GM12878 (cell line): ENCODE data around the gene PSAT1. TPM values are rescaled to one million over a fixed set of nuclear protein-coding genes. Genes with fewer than 3 reads are reported as not detected.

Experiments
- ATAC-seq: fragments of 200-7000 bp; cut with Tn5 transposase; 3 replicates; pipeline ENCODE4 v1.9.1; 2020; ENCODE audit warnings: mild to moderate bottlenecking, moderate library complexity
- Bru-seq: library from RNA; stranded (reverse); fragments of 400-500 nt; gene quantifications from one replicate; lab custom pipeline; 2021; lab: Mats Ljungman, UMichigan
- BruChase-seq, 2 experiments: library from RNA; stranded (reverse); fragments of 400-500 nt; gene quantifications; one replicate each; lab custom pipeline; 2021; lab: Mats Ljungman, UMichigan
- BruUV-seq: library from RNA; stranded (reverse); fragments of 400-500 nt; replicated peaks from 2 replicates; lab custom pipeline; 2021; lab: Mats Ljungman, UMichigan
- CTCF ChIA-PET: fragments of 300-600 bp; sonication (Branson Sonifier 250); formaldehyde crosslinking; extraction: SDS; loops from one replicate; lab custom pipeline; 2021; ENCODE audit warnings: inconsistent platforms; lab: Yijun Ruan, JAX
- POLR2A ChIA-PET: fragments of 350-600 bp; formaldehyde crosslinking; extraction: SDS; loops from one replicate; lab custom pipeline; 2021; ENCODE audit warnings: inconsistent platforms; lab: Charles Lee
- RAD21 ChIA-PET: fragments of 300-600 bp; sonication (Branson Sonifier 250); formaldehyde crosslinking; loops from one replicate; lab custom pipeline; 2023; ENCODE audit warnings: antibody characterized with exemption; ENCODE audit not compliant: unreplicated experiment; lab: Charles Lee
- SMC1A ChIA-PET: fragments of 300-600 bp; sonication (Branson Sonifier 250); formaldehyde crosslinking; loops from one replicate; lab custom pipeline; 2023; ENCODE audit not compliant: unreplicated experiment, uncharacterized antibody; lab: Charles Lee
- DNase-seq: peaks from one replicate; pipeline ENCODE4 v3.0.0-alpha.2; 2011; ENCODE audit warnings: low read depth, low spot score
- FAIRE-seq: peaks from 3 replicates; lab custom pipeline; 2011; peaks lifted over from hg19 to GRCh38; lab: Jason Lieb, UNC
- H2AFZ ChIP-seq: 2 replicates; pipeline ENCODE4 v1.6.0; 2011; ENCODE audit warnings: low read depth, low read length, control low read depth; ENCODE audit not compliant: control insufficient read depth
- H3K27ac ChIP-seq: 2 replicates; pipeline ENCODE4 v1.5.1; 2011; ENCODE audit warnings: control low read depth; ENCODE audit not compliant: control insufficient read depth, insufficient read depth
- H3K27me3 ChIP-seq, 2 experiments: replicated peaks in 1 of 2; 2 replicates each; pipeline versions ENCODE4 v1.6.0 to v1.6.1; 2011; ENCODE audit warnings: low read length in 1 of 2; ENCODE audit not compliant: control insufficient read depth in 2 of 2, insufficient read depth in 2 of 2
- H3K36me3 ChIP-seq, 2 experiments: 2 replicates each; pipeline ENCODE4 v1.5.1; 2011; ENCODE audit warnings: low read length in 1 of 2; ENCODE audit not compliant: control insufficient read depth in 2 of 2, insufficient read depth in 2 of 2
- H3K4me1 ChIP-seq: 2 replicates; pipeline ENCODE4 v1.6.1; 2011; ENCODE audit warnings: mild to moderate bottlenecking, low read length, moderate library complexity, mixed read lengths; ENCODE audit not compliant: control insufficient read depth, insufficient read depth
- H3K4me2 ChIP-seq: 2 replicates; pipeline ENCODE4 v1.6.0; 2011; ENCODE audit warnings: control low read depth; ENCODE audit not compliant: control insufficient read depth, insufficient read depth
- H3K4me3 ChIP-seq: fragments of 200-600 bp; sonication (generic); 2 replicates; pipeline ENCODE4 v1.5.1; 2016
- H3K79me2 ChIP-seq: 2 replicates; pipeline ENCODE4 v1.6.0; 2011; ENCODE audit warnings: low read length; ENCODE audit not compliant: control insufficient read depth, insufficient read depth
- H3K9ac ChIP-seq: 2 replicates; pipeline ENCODE4 v1.8.0; 2011; ENCODE audit warnings: low read length, control low read depth, mixed read lengths; ENCODE audit not compliant: control insufficient read depth, insufficient read depth
- H3K9me3 ChIP-seq: replicated peaks from 3 replicates; pipeline ENCODE4 v1.5.1; 2011; ENCODE audit warnings: mild to moderate bottlenecking, low read length; ENCODE audit not compliant: control insufficient read depth, insufficient read depth
- H4K20me1 ChIP-seq: 2 replicates; pipeline ENCODE4 v1.6.0; 2011; ENCODE audit not compliant: control insufficient read depth, insufficient read depth
- BCL11A ChIP-seq: IDR thresholded peaks from 2 replicates; pipeline ENCODE4 v1.6.1; 2011; ENCODE audit warnings: low read depth, low read length
- BCL3 ChIP-seq: IDR thresholded peaks from 2 replicates; pipeline ENCODE4 v1.6.1; 2011; ENCODE audit warnings: borderline replicate concordance, low read depth, mild to moderate bottlenecking, moderate library complexity, low read length; ENCODE audit not compliant: insufficient read depth, poor library complexity, severe bottlenecking
- DPF2 ChIP-seq: fragments of 450-650 bp; IDR thresholded peaks from 2 replicates; pipeline ENCODE4 v1.6.1; 2017; ENCODE audit warnings: mild to moderate bottlenecking
- EGR1 ChIP-seq, 2 experiments: IDR thresholded peaks; 1 replicate in 1 of 2; 2 replicates in 1 of 2; pipeline ENCODE4 v1.6.1; 2011 to 2012; ENCODE audit warnings: low read depth in 2 of 2, low read length in 2 of 2, borderline replicate concordance in 1 of 2, mild to moderate bottlenecking in 1 of 2, moderate library complexity in 1 of 2
- ESRRA ChIP-seq: IDR thresholded peaks from 2 replicates; pipeline ENCODE4 v1.6.1; 2012; ENCODE audit warnings: mild to moderate bottlenecking, low read length, improper control_type of control experiment
- GABPA ChIP-seq: IDR thresholded peaks from 2 replicates; pipeline ENCODE4 v1.6.1; 2014; ENCODE audit warnings: antibody characterized with exemption, low read depth, mild to moderate bottlenecking, inconsistent platforms
- MYB ChIP-seq: fragments of 150-350 bp; IDR thresholded peaks from 2 replicates; pipeline ENCODE4 v1.6.1; 2014; ENCODE audit warnings: mild to moderate bottlenecking, low read depth, low read length, borderline replicate concordance
- PAX8 ChIP-seq: fragments of 450-650 bp; IDR thresholded peaks from 2 replicates; pipeline ENCODE4 v1.6.1; 2017; ENCODE audit warnings: mild to moderate bottlenecking, moderate library complexity
- POLR2AphosphoS5 ChIP-seq: IDR thresholded peaks from 2 replicates; pipeline ENCODE4 v1.6.1; 2011; ENCODE audit warnings: mild to moderate bottlenecking, low read length, inconsistent platforms
- POU2F2 ChIP-seq: IDR thresholded peaks from 3 replicates; pipeline ENCODE4 v1.6.1; 2011; ENCODE audit warnings: low read depth, mild to moderate bottlenecking, low read length, borderline replicate concordance
- RFX5 ChIP-seq: IDR thresholded peaks from 2 replicates; pipeline ENCODE4 v1.6.1; 2011; ENCODE audit warnings: low read depth, low read length, improper control_type of control experiment
- RUNX3 ChIP-seq: IDR thresholded peaks from 2 replicates; pipeline ENCODE4 v1.6.1; 2012; ENCODE audit warnings: low read length, inconsistent platforms
- TCF12 ChIP-seq: IDR thresholded peaks from 2 replicates; pipeline ENCODE4 v1.6.1; 2011; ENCODE audit warnings: low read depth, mild to moderate bottlenecking, low read length
- ZSCAN29 ChIP-seq: fragments of 450-650 bp; IDR thresholded peaks from 2 replicates; pipeline ENCODE4 v1.6.1; 2017; ENCODE audit warnings: mild to moderate bottlenecking, moderate library complexity
- WGBS: methylation state at CpG from one replicate; pipeline ENCODE4 v1.1.6; 2016; ENCODE audit warnings: low lambda C conversion rate; ENCODE audit not compliant: insufficient replicate concordance, insufficient coverage; ENCODE audit errors: missing lambda C conversion rate; 5-methylcytosine and 5-hydroxymethylcytosine counted together
- in situ Hi-C: fragments of 300-500 bp; cut with MboI; formaldehyde crosslinking; loops from 9 replicates; pipeline ENCODE4 v1.14.3; 2018; ENCODE audit warnings: mixed read lengths
- intact Hi-C: fragments of 100-400 bp; cut with micrococcal nuclease; formaldehyde crosslinking; loops from one replicate; pipeline ENCODE4 v1.14.2; 2022; ENCODE audit not compliant: unreplicated experiment
- long read RNA-seq, 2 experiments: library from polyadenylated mRNA; unstranded; transcript quantifications; one replicate each; pipeline ENCODE4 v2.0.0, GENCODE V29; 2019 to 2020
- polyA minus RNA-seq, 3 experiments: library from RNA; depleted of rRNA, polyadenylated mRNA; stranded (reverse); fragments of >200 nt; gene quantifications; 2 replicates each; pipeline ENCODE4 v1.2.3, GENCODE V29; 2011
- polyA plus RNA-seq, 11 experiments: library from polyadenylated mRNA; depleted of rRNA in 4 of 11; unstranded in 6 of 11; stranded (reverse) in 5 of 11; fragments of >200 nt; fragmentation: Nextera tagmentation in 4 of 11; fragmentation: Illumina TruSeq in 1 of 11; extraction: Ambion mirVana in 4 of 11; extraction: Trizol in 1 of 11; gene quantifications; 1 replicate in 1 of 11; 2 replicates in 10 of 11; pipeline versions ENCODE4 v1.2.1 to v1.2.3, GENCODE V29; 2011 to 2016; ENCODE audit warnings: inconsistent platforms in 2 of 11, missing spikeins in 2 of 11, low read depth in 1 of 11
- total RNA-seq, 4 experiments: library from RNA; depleted of rRNA in 3 of 4; stranded (reverse); fragments of >200 nt in 3 of 4; fragmentation: Illumina TruSeq in 1 of 4; extraction: Trizol in 1 of 4; gene quantifications; 2 replicates each; pipeline versions ENCODE4 v1.2.1 to v1.2.3, GENCODE V29; 2013 to 2021
- TF ChIP-seq, protein P1 (sequence below): fragments of 450-650 bp; IDR thresholded peaks from 2 replicates; pipeline ENCODE4 v1.6.1; 2014; ENCODE audit warnings: mild to moderate bottlenecking

Gene PSAT1
- total RNA-seq (2013; cell fraction: nucleolus; rRNA removed), result 3.0 TPM in 2 replicates
- total RNA-seq (2014; rRNA removed) (35.1 and 46.7 TPM in 2 replicates), total RNA-seq (2014; rRNA removed; fragmentation: Illumina TruSeq; extraction: Trizol) (35.3 and 36.7 TPM in 2 replicates), total RNA-seq (2021) (44.5 and 47.2 TPM in 2 replicates), polyA plus RNA-seq (2011; rRNA removed) (50.3 and 75.5 TPM in 2 replicates), polyA plus RNA-seq (2014; fragmentation: Illumina TruSeq; extraction: Trizol) (55.1 and 59.2 TPM in 2 replicates), polyA plus RNA-seq (2014; fragmentation: Nextera tagmentation; extraction: Ambion mirVana) (10 to 100 TPM; 53.6 to 70.2 TPM), polyA plus RNA-seq (2014; rRNA removed) (39.4 and 46.0 TPM in 2 replicates), polyA plus RNA-seq (2016; fragmentation: Nextera tagmentation; extraction: Ambion mirVana) (100 to 1,000 TPM; 122 to 126 TPM), polyA minus RNA-seq (2011; rRNA and poly(A)+ RNA removed) (32.3 and 34.3 TPM in 2 replicates), Bru-seq, nascent RNA (percentile 73 among the genes with signal in this experiment), BruChase-seq, experiment 1, labeled RNA remaining after a 6-hour chase (percentile 75 among the genes with signal in this experiment), BruChase-seq, experiment 2, labeled RNA remaining after a 2-hour chase (percentile 75 among the genes with signal in this experiment)
- polyA plus RNA-seq (2011; ENCODE audit: low read depth), result 18.1 TPM
- polyA plus RNA-seq (2011; cell fraction: cytosol; rRNA removed), result 34.1 and 34.8 TPM in 2 replicates
- 20.9 and 29.5 TPM in 2 replicates for polyA plus RNA-seq (2011; cell fraction: nucleus; rRNA removed)
- 19.1 and 28.6 TPM in 2 replicates for polyA plus RNA-seq (2012)
- 19.6 and 24.2 TPM in 2 replicates for polyA minus RNA-seq (2011; cell fraction: cytosol; rRNA and poly(A)+ RNA removed)
- polyA minus RNA-seq (2011; cell fraction: nucleus; rRNA and poly(A)+ RNA removed), result 7.5 and 9.4 TPM in 2 replicates
- long read RNA-seq, experiment 1, transcript PSAT1-202 (9 exons, 2,188 nt), result major isoform, 123 of 136 reads
- long read RNA-seq, experiment 1, partial matches to known transcripts, result 6 of 136 reads
- long read RNA-seq, experiment 1, other reads (novel, unspliced or antisense), result 3 of 136 reads
- long read RNA-seq, experiment 2, transcript PSAT1-201 (8 exons, 1,411 nt), result minor isoform, 31 of 615 reads
- long read RNA-seq, experiment 2, transcript PSAT1-202 (9 exons, 2,188 nt), result major isoform, 537 of 615 reads
- long read RNA-seq, experiment 2, partial matches to known transcripts, result 30 of 615 reads
- long read RNA-seq, experiment 2, other reads (novel, unspliced or antisense), result 17 of 615 reads

- Histone ChIP-seq H3K4me2 (peak within 1 kb of the TSS; percentile 91), H3K9ac (peak within 1 kb of the TSS; percentile 81), H3K27me3 (no peaks in the 10 kb centered on the region), H4K20me1 (no peaks in the 10 kb centered on the region), H3K36me3 (no peaks in the 10 kb centered on the region; a peak in 1 of 4 replicates), H3K79me2 (peaks cover 14% of the 10 kb centered on the region), H3K27ac (peak within 1 kb of the TSS; percentile 69), H3K4me1 (peaks cover 7% of the 10 kb centered on the region), H3K9me3 (no peaks in the 10 kb centered on the region), H2AFZ (peak within 1 kb of the TSS; percentile 97), H3K4me3 (peak within 1 kb of the TSS; percentile 83)
- POLR2A ChIA-PET, result interaction anchor here (0.9 to 1.2 kb wide), 2 partner anchors 24 to 31 kb away, joined by 3 read pairs; no protein-coding TSS in a partner anchor
- peak; percentile 98 for ATAC-seq
- RAD21 ChIA-PET, result interaction anchor here (0.6 to 2.4 kb wide), 2 partner anchors 39 to 176 kb away, joined by 3 to 5 read pairs; no protein-coding TSS in a partner anchor
- intact Hi-C loops, result loop anchor here (2.0 kb wide), 1 partner anchor 60 kb away; the partner anchor contains the start of gene CEP78
- FAIRE-seq, result peak; percentile 78
- 2% methylated on average over 70 of the region's 76 CpGs for WGBS
- CTCF ChIA-PET, result interaction anchor here (0.7 to 1.6 kb wide), 2 partner anchors 39 to 72 kb away, joined by 3 to 10 read pairs; no protein-coding TSS in a partner anchor
- SMC1A ChIA-PET, result interaction anchor here (0.7 to 1.6 kb wide), 5 partner anchors 18 to 539 kb away, joined by 3 to 4 read pairs (median 4); no protein-coding TSS in a partner anchor
- BruUV-seq, result TSS peak; percentile 43
- peak; percentile 72 for DNase-seq
- in situ Hi-C loops, result no loop called here
- no peak for TF ChIP-seq ZSCAN29
- TF ChIP-seq, protein P1, sequence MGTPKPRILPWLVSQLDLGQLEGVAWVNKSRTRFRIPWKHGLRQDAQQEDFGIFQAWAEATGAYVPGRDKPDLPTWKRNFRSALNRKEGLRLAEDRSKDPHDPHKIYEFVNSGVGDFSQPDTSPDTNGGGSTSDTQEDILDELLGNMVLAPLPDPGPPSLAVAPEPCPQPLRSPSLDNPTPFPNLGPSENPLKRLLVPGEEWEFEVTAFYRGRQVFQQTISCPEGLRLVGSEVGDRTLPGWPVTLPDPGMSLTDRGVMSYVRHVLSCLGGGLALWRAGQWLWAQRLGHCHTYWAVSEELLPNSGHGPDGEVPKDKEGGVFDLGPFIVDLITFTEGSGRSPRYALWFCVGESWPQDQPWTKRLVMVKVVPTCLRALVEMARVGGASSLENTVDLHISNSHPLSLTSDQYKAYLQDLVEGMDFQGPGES, result peak; percentile 76; the same call in 1 of the 2 replicates
- no peak for TF ChIP-seq ESRRA
- TF ChIP-seq RUNX3, result peak; percentile 55
- peak; percentile 49; the same call in 1 of the 2 replicates for TF ChIP-seq POLR2AphosphoS5
- no peak for TF ChIP-seq PAX8
- no peak for TF ChIP-seq BCL11A
- no peak for TF ChIP-seq MYB
- peak; percentile 78; the same call in 1 of the 2 replicates for TF ChIP-seq RFX5
- no peak for TF ChIP-seq BCL3
- TF ChIP-seq TCF12, result 0 out of 2 replicates have a peak, but pooled peaks have one; percentile 34
- no peak for TF ChIP-seq POU2F2
- peak in 1 of 2 experiments; percentile 2; a peak in 1 of 3 replicates for TF ChIP-seq EGR1 (IDR thresholded peaks at IDR 0.05; ENCODE audit: borderline replicate concordance in 1 of 2, low read depth in 2 of 2, low read length in 2 of 2)
- 0 out of 2 replicates have a peak, but pooled peaks have one; percentile 47 for TF ChIP-seq DPF2
- no peak for TF ChIP-seq GABPA
Observed at GRCh38 chr9:78296893-78297671, at the start of gene PSAT1. Gene PSAT1, plus strand, starts transcription at chr9:78297125. Its CDS starts 86 bp downstream, at chr9:78297211.
